ENCODE results near the gene MAPK10. TPM values are rescaled to one million over a fixed set of nuclear protein-coding genes. Genes with fewer than 3 reads are reported as not detected.

MAPK10 gene
- total RNA-seq, 1 donor from 2014 or later, result 25.2 TPM

DNA sequence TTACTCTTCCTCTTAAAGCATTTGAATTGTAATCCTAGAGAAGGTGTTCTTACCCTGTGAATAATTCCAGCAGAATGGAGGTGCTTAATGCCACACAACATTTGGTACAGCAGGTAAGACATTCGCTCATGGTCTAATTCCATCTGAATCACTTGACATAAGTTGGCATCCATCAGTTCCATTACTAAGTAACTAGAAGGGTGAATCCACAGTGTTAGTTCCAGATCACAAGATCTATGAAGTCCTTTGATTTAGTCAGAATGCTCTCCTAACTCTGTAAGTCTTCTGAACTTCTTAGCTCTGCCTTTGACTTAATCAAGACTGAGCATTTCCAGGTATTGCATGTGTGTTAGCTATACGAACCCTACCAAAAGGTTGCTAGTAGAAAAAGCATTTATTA, 258.0 kb downstream of the MAPK10 start:
- H3K9me3 Mint-ChIP-seq, result no peaks in the 10 kb centered on the region
- no peaks in the 10 kb centered on the region for H3K4me1 Mint-ChIP-seq
- no peak overlapping the region for H3K4me3 Mint-ChIP-seq
- no peaks in the 10 kb centered on the region for H3K36me3 Mint-ChIP-seq
- no peaks in the 10 kb centered on the region for H3K27me3 Mint-ChIP-seq (ENCODE audit: low read depth)
- H3K27ac Mint-ChIP-seq, result no peak overlapping the region
- DNase-seq (ENCODE audit: low spot score in 2 of 2, unreplicated experiment in 2 of 2), result no peak
- TF ChIP-seq, protein P1, sequence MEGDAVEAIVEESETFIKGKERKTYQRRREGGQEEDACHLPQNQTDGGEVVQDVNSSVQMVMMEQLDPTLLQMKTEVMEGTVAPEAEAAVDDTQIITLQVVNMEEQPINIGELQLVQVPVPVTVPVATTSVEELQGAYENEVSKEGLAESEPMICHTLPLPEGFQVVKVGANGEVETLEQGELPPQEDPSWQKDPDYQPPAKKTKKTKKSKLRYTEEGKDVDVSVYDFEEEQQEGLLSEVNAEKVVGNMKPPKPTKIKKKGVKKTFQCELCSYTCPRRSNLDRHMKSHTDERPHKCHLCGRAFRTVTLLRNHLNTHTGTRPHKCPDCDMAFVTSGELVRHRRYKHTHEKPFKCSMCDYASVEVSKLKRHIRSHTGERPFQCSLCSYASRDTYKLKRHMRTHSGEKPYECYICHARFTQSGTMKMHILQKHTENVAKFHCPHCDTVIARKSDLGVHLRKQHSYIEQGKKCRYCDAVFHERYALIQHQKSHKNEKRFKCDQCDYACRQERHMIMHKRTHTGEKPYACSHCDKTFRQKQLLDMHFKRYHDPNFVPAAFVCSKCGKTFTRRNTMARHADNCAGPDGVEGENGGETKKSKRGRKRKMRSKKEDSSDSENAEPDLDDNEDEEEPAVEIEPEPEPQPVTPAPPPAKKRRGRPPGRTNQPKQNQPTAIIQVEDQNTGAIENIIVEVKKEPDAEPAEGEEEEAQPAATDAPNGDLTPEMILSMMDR (IDR thresholded peaks at IDR 0.05; ENCODE audit: unreplicated experiment), result no peak

DNA sequence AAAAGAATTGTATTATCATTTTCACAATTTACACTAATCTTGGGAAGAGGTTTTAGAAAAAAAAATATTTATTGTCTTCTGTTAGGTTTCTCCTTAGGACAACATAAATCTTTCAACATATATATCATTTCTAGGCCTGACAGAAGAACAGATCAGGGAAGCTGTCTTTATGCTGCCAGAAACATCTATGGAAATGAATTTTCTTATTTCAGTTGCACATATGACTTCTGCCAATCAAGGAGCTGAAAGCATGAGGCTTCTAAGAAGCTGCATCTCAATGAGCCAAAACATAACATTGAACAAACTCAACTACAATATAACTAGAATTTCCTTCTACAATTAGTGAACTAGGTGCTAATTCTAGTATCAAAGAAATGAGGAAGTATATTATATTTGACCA, 258.4 kb downstream of the MAPK10 start:
- TF ChIP-seq, protein P1 (IDR thresholded peaks at IDR 0.05; ENCODE audit: unreplicated experiment), result no peak
- DNase-seq (ENCODE audit: low spot score in 2 of 2, unreplicated experiment in 2 of 2), result no peak
- no peaks in the 10 kb centered on the region for H3K27me3 Mint-ChIP-seq (ENCODE audit: low read depth)
- H3K36me3 Mint-ChIP-seq, result no peaks in the 10 kb centered on the region
- no peak overlapping the region for H3K27ac Mint-ChIP-seq
- no peak overlapping the region for H3K4me3 Mint-ChIP-seq
- no peaks in the 10 kb centered on the region for H3K4me1 Mint-ChIP-seq
- no peaks in the 10 kb centered on the region for H3K9me3 Mint-ChIP-seq

DNA sequence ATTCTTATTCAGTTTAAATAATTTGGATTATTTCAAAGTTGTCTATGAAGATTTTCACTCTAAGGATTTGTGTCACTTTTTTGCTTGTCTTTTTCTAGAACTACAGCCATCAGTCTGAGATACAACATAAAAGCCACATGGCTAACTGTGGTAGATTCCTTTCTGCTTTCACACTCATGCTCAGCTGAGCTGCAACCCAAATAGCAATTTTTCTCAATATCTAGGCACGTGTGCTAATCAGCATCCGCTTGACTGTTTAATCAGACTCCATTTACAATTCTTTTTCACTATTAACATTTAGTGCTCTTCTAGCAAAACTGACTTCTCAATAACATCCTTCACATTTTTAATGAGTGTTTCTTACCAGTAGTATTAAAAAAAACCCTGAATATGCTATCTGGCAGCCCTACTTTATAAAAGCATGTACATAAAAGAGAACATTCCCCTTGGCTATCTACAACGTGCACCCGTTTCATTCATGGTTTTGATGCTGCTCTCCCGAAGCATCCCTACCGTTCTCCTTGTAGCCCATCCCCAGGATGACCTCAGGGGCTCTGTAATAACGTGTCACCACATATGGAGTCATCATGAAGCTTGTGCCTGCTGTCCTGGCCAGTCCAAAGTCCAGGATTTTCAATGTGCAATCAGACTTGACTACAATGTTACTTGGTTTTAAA, 259.2 kb downstream of the MAPK10 start:
- Mint-ChIP-seq H3K27me3 (ENCODE audit: low read depth) (no peaks in the 10 kb centered on the region), H3K9me3 (no peaks in the 10 kb centered on the region), H3K27ac (no peak overlapping the region), H3K4me1 (no peaks in the 10 kb centered on the region), H3K36me3 (no peaks in the 10 kb centered on the region), H3K4me3 (no peak overlapping the region)
- DNase-seq (ENCODE audit: low spot score in 2 of 2, unreplicated experiment in 2 of 2), result no peak
- TF ChIP-seq, protein P1 (IDR thresholded peaks at IDR 0.05; ENCODE audit: unreplicated experiment), result no peak

DNA sequence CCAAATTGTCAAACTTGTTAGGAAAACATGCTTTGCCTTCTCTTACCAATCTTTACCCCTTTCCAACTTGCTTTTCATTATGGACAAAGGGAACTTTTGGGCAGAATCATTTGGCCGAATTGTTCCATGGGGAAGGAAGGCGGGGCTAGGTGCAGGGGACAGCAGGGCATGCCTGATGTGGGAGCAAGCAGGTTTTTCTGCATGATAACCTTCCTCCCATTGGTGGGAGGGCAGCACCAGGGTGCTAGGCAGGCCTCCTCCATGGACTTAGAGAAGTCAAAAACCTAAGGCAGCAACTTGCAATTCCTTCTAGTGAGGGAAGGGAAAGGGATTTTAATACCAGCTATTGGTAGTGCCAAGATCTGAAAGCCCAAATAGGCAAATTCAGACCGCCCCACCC, 260.5 kb downstream of the MAPK10 start:
- H3K27me3 Mint-ChIP-seq (ENCODE audit: low read depth), result no peaks in the 10 kb centered on the region
- no peaks in the 10 kb centered on the region for H3K36me3 Mint-ChIP-seq
- no peaks in the 10 kb centered on the region for H3K9me3 Mint-ChIP-seq
- H3K4me1 Mint-ChIP-seq, result no peaks in the 10 kb centered on the region
- TF ChIP-seq, protein P1 (IDR thresholded peaks at IDR 0.05; ENCODE audit: unreplicated experiment), result no peak
- no peak overlapping the region for H3K4me3 Mint-ChIP-seq
- no peak for DNase-seq (ENCODE audit: low spot score in 2 of 2, unreplicated experiment in 2 of 2)
- H3K27ac Mint-ChIP-seq, result no peak overlapping the region

DNA sequence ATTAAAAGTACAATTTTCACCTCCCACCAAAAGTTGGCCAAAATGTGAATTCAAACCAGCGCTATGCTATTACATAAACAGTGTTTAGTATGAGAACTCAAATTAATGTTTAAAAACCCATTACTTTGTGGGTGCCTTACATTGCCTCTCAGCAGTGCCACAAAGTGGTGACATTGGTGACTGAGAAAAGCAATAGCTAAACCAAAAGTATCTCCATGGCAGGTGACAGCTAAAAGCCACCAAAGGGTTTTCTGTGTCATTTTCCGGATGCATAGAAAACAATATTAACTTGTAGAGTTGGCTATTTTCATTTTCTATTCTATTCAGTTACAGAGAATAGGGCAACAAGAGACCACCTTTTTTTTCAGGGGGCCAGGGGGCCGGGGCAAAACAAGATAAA, 261.2 kb downstream of the MAPK10 start:
- Mint-ChIP-seq H3K36me3 (no peaks in the 10 kb centered on the region), H3K4me3 (no peak overlapping the region), H3K9me3 (no peaks in the 10 kb centered on the region), H3K27ac (no peak overlapping the region), H3K27me3 (ENCODE audit: low read depth) (no peaks in the 10 kb centered on the region), H3K4me1 (no peaks in the 10 kb centered on the region)
- TF ChIP-seq, protein P1 (IDR thresholded peaks at IDR 0.05; ENCODE audit: unreplicated experiment), result no peak
- no peak for DNase-seq (ENCODE audit: low spot score in 2 of 2, unreplicated experiment in 2 of 2)

DNA sequence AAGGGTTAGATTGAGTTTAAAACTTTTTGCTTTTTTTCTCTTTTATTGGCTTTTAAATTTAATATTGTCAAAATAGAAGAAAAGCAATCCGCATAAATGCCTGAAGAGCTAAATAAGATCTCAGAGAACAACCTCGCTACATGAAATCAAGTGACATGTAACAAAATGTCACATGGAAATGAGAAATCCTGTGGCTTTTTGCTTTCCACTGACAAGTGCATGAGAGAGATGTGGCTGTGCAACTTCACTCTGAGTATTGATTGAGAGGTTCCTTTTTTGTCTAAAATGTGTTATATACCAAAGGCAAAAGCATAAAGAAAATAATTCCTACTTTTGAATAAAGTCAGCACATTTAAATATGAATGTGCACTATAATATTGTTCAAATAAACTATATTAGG, 263.5 kb downstream of the MAPK10 start:
- Mint-ChIP-seq H3K4me3 (no peak overlapping the region), H3K27me3 (ENCODE audit: low read depth) (no peaks in the 10 kb centered on the region), H3K36me3 (no peaks in the 10 kb centered on the region), H3K4me1 (no peaks in the 10 kb centered on the region), H3K27ac (no peak overlapping the region), H3K9me3 (no peaks in the 10 kb centered on the region)
- TF ChIP-seq, protein P1 (IDR thresholded peaks at IDR 0.05; ENCODE audit: unreplicated experiment), result no peak
- no peak for DNase-seq (ENCODE audit: low spot score in 2 of 2, unreplicated experiment in 2 of 2)
